ENCODE data around the gene SLC9A4. TPM values are rescaled to one million over a fixed set of nuclear protein-coding genes. Genes with fewer than 3 reads are reported as not detected.

Gene SLC9A4
- polyA plus RNA-seq, 1 donor from 2014 or later, result 0.15 TPM

DNA sequence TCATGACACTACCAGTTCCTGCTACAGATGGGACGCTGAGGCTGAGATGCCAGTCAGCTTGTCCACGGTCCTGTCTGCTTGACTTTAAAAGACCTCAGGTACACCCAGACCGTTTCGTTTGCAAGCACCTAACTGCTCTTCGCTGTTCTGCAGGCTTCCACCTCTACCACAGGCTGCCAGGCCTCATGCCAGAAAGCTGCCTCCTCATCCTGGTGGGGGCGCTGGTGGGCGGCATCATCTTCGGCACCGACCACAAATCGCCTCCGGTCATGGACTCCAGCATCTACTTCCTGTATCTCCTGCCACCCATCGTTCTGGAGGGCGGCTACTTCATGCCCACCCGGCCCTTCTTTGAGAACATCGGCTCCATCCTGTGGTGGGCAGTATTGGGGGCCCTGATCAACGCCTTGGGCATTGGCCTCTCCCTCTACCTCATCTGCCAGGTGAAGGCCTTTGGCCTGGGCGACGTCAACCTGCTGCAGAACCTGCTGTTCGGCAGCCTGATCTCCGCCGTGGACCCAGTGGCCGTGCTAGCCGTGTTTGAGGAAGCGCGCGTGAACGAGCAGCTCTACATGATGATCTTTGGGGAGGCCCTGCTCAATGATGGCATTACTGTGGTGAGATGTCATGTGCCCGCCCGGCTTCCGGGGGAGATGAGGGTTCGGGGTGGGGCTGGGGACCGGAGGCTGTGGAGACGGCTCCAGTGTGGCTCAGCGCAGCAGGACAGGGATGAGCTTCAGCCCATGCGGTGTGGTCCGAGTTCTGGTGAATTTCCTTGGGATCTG is 5.9 kb downstream of the SLC9A4 start:
- H2AFZ ChIP-seq (ENCODE audit: low read depth, low read length), result no peak overlapping the region
- H3K9me2 ChIP-seq (ENCODE audit: insufficient read depth, low read length), result no peaks in the 10 kb centered on the region
- no peak overlapping the region for H3K4me2 ChIP-seq (ENCODE audit: low read length)
- H3K9ac ChIP-seq (ENCODE audit: low read length), result no peak overlapping the region
- no peaks in the 10 kb centered on the region for H3K79me2 ChIP-seq (replicated peaks; ENCODE audit: insufficient read depth, low read length)
- no peaks in the 10 kb centered on the region for H4K20me1 ChIP-seq (ENCODE audit: insufficient read depth)
- no peaks in the 10 kb centered on the region for H3K27me3 ChIP-seq (ENCODE audit: insufficient read depth, low read depth, low read length)
- H3K27ac ChIP-seq (ENCODE audit: low read length), result no peak overlapping the region
- no peaks in the 10 kb centered on the region for H3K9me3 ChIP-seq (ENCODE audit: low read length)
- H3K4me3 ChIP-seq (ENCODE audit: low read length), result no peak overlapping the region
- TF ChIP-seq, protein P1, sequence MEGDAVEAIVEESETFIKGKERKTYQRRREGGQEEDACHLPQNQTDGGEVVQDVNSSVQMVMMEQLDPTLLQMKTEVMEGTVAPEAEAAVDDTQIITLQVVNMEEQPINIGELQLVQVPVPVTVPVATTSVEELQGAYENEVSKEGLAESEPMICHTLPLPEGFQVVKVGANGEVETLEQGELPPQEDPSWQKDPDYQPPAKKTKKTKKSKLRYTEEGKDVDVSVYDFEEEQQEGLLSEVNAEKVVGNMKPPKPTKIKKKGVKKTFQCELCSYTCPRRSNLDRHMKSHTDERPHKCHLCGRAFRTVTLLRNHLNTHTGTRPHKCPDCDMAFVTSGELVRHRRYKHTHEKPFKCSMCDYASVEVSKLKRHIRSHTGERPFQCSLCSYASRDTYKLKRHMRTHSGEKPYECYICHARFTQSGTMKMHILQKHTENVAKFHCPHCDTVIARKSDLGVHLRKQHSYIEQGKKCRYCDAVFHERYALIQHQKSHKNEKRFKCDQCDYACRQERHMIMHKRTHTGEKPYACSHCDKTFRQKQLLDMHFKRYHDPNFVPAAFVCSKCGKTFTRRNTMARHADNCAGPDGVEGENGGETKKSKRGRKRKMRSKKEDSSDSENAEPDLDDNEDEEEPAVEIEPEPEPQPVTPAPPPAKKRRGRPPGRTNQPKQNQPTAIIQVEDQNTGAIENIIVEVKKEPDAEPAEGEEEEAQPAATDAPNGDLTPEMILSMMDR (IDR thresholded peaks at IDR 0.05; ENCODE audit: poor library complexity, severe bottlenecking), result no peak
- TF ChIP-seq EZH2 (IDR thresholded peaks at IDR 0.05; ENCODE audit: borderline replicate concordance, insufficient read depth, low read length, poor library complexity, severe bottlenecking), result no peak
- no peak for TF ChIP-seq MXI1 (conservative IDR thresholded peaks at IDR 0.05; ENCODE audit: poor library complexity, severe bottlenecking)
- no peak for TF ChIP-seq TAF1 (IDR thresholded peaks at IDR 0.05; ENCODE audit: low read depth)
- TF ChIP-seq RAD21 (conservative IDR thresholded peaks at IDR 0.05), result no peak
- TF ChIP-seq POLR2AphosphoS5 (IDR thresholded peaks at IDR 0.05), result no peak
- TF ChIP-seq EP300 (conservative IDR thresholded peaks at IDR 0.05; ENCODE audit: poor library complexity, severe bottlenecking), result no peak
- no peak for TF ChIP-seq SMC3 (conservative IDR thresholded peaks at IDR 0.05; ENCODE audit: poor library complexity)
- TF ChIP-seq, protein P2, sequence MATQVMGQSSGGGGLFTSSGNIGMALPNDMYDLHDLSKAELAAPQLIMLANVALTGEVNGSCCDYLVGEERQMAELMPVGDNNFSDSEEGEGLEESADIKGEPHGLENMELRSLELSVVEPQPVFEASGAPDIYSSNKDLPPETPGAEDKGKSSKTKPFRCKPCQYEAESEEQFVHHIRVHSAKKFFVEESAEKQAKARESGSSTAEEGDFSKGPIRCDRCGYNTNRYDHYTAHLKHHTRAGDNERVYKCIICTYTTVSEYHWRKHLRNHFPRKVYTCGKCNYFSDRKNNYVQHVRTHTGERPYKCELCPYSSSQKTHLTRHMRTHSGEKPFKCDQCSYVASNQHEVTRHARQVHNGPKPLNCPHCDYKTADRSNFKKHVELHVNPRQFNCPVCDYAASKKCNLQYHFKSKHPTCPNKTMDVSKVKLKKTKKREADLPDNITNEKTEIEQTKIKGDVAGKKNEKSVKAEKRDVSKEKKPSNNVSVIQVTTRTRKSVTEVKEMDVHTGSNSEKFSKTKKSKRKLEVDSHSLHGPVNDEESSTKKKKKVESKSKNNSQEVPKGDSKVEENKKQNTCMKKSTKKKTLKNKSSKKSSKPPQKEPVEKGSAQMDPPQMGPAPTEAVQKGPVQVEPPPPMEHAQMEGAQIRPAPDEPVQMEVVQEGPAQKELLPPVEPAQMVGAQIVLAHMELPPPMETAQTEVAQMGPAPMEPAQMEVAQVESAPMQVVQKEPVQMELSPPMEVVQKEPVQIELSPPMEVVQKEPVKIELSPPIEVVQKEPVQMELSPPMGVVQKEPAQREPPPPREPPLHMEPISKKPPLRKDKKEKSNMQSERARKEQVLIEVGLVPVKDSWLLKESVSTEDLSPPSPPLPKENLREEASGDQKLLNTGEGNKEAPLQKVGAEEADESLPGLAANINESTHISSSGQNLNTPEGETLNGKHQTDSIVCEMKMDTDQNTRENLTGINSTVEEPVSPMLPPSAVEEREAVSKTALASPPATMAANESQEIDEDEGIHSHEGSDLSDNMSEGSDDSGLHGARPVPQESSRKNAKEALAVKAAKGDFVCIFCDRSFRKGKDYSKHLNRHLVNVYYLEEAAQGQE (IDR thresholded peaks at IDR 0.05; ENCODE audit: borderline replicate concordance), result no peak
- no peaks in the 10 kb centered on the region for H3F3A ChIP-seq (ENCODE audit: insufficient read depth, low read length, poor library complexity, severe bottlenecking)
- H3K36me3 ChIP-seq (ENCODE audit: insufficient read depth, low read length), result no peaks in the 10 kb centered on the region

DNA sequence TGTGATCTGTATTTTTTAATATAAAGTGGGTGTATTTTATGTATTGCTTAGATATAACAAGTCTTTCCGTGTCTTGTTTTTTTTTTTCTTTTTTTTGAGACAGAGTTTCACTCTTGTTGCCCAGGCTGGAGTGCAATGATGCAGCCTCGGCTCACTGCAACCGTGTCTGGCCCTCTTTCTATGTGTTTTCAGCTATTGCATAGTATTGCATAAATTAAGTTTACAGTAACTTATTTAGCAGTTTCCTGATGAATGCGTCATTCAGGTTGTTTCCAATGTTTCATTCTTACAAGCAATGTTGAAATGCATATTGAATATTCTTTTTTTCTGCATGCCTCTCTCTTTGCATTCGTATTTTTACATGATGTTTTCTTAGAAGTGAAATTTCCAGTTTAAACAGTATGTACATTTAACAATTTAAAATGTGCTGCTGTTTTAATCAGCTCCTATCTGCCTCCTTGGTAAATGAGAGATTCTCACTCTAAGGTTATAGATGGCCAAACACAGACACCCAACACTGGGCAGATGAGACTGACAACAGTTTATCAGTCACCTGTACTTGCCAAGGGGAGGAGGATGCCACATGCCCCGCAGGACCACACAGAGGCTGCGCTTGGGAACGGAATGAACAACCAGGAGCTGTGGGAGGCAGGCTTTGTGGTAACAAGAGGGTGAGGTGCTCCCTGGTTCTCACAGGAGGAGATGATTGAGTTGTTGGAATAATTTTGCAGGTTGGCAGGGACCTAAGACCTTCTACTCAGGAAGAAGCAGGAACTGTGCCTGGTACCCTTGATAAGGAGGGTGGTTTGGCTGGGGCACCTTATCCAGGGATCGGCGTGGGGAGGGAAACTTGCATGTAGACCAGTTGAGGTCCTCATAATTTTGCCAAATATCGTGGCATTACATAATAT is 7.5 kb downstream of the SLC9A4 start:
- no peaks in the 10 kb centered on the region for H3K9me2 ChIP-seq (ENCODE audit: insufficient read depth, low read length)
- H3K36me3 ChIP-seq (ENCODE audit: insufficient read depth, low read length), result no peaks in the 10 kb centered on the region
- no peak overlapping the region for H2AFZ ChIP-seq (ENCODE audit: low read depth, low read length)
- no peak overlapping the region for H3K27ac ChIP-seq (ENCODE audit: low read length)
- H3K9ac ChIP-seq (ENCODE audit: low read length), result no peak overlapping the region
- H3F3A ChIP-seq (ENCODE audit: insufficient read depth, low read length, poor library complexity, severe bottlenecking), result no peaks in the 10 kb centered on the region
- no peaks in the 10 kb centered on the region for H3K79me2 ChIP-seq (replicated peaks; ENCODE audit: insufficient read depth, low read length)
- H3K4me3 ChIP-seq (ENCODE audit: low read length), result no peak overlapping the region
- H3K9me3 ChIP-seq (ENCODE audit: low read length), result no peaks in the 10 kb centered on the region
- no peaks in the 10 kb centered on the region for H3K27me3 ChIP-seq (ENCODE audit: insufficient read depth, low read depth, low read length)
- no peaks in the 10 kb centered on the region for H4K20me1 ChIP-seq (ENCODE audit: insufficient read depth)
- no peak for TF ChIP-seq EZH2 (IDR thresholded peaks at IDR 0.05; ENCODE audit: borderline replicate concordance, insufficient read depth, low read length, poor library complexity, severe bottlenecking)
- TF ChIP-seq TAF1 (IDR thresholded peaks at IDR 0.05; ENCODE audit: low read depth), result no peak
- TF ChIP-seq SMC3 (conservative IDR thresholded peaks at IDR 0.05; ENCODE audit: poor library complexity), result no peak
- no peak overlapping the region for H3K4me2 ChIP-seq (ENCODE audit: low read length)
